Activated CD4-positive, alpha-beta T cell treated with anti-CD3 and anti-CD28 coated beads for 4 hours (primary cell): ENCODE results near the gene RIPPLY3.
"Not testable (repeated sequence)": the region's sequence is repeated elsewhere in the genome, so short reads cannot be mapped to it uniquely, and the experiment has no call there.

Source experiments
- DNase-seq, 2 donors: peaks; one replicate each; pipeline ENCODE4 v3.0.0-alpha.2; 2020

RIPPLY3 gene

DNA sequence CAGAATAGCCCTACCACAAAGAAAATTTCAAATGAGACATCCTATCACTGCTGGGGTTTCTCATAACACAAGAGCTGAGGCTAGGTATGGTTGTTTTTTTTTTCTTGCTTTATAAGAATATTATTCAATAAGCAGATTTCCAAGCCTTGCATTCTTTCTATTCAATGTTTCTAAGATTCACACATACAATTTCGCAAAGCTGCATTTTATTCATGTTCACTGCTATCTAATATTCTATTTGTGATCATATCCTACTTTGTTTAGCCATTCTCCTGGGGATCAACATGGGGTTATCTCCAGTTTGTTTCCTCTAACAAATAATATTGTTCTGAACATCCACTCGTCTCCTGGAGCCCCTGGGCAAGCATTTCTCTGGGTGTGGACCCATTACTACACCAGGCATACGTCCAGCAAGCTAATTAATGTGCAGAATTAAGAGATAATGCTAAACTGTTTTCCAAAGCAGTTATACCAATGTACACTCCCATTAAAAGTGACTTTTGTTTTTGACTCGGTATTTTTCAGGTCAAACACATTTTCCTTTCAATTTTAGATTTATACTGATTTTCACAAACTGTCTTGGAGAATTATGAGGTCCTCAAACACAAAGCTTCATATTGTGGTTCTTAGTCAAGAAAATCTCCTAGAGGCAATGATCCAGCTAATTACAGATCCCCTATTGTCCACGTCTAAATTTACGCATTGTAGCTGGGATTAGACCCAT, 24.4 kb upstream of the RIPPLY3 start:
- DNase-seq = no peak

GRCh38 chr21:36985751-36986594, 20.5 kb upstream of the RIPPLY3 start:
- DNase-seq = peak; percentile 19 to 30

DNA sequence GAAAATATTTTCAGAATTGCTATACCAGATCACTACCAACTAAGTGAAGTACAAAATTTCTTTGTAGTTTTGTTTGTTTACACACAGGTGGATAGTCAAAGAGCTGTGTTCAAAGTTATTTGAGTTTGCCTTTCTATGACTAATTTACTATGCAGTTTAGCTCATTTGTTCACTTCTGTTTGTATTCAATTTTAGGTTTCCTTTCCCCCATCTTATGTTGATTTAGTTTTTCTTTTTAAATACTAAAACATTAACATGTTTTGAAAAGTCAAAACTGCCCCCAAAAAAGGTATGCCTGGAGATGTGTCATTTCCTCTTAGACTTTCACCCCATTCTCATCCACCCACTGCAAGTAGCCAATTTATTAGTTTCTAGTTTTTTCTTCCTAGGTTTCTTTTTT, 18.7 kb upstream of the RIPPLY3 start:
- DNase-seq = no peak

- DNase-seq = no peak
Measured at GRCh38 chr21:36988536-36988935, 18.0 kb upstream of the RIPPLY3 start.

- DNase-seq = not testable (repeated sequence)
Measured at GRCh38 chr21:36989199-36989698, 17.3 kb upstream of the RIPPLY3 start.

DNA sequence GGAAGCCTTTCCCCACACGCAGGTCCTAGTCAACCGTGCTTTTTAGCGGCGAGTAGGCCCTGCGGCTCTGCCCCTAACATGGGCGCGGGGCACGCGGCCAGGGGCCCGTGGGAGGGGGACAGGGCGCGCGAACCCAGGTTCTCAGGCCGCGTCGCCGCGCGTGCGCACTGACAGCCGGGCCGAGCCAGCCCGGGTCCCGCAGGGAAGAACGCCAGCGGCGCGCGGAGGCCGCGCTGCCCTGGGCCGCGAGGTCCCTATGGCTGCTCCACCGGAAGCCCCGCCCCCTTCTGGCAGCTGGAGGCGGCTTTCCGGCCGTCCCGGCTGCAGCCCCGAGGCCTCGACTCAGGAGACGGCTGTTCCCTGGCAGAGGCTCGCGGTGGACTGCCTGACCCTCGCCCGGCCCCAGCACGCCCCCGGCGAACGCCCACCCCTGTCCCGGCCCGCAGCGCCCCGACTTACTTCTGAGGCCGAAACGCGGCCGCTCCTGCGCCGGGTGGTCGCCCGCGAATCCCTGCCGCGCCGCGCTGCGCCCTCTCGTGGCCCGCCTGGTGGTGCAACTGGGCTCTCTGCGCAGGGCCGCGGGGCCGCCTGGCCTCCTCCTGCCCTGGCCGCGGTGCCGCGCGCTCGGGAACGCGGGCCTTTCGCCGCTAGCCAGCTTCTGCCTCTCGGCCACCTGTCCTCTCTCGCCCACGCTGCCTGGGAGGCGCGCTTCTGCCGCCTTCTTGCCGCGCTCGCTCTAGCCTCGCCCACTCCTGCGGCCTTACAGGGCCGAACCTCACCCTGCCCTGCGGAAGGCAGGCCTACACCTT, 16.6 kb upstream of the RIPPLY3 start:
- peak; percentile 85 to 87 for DNase-seq

DNA sequence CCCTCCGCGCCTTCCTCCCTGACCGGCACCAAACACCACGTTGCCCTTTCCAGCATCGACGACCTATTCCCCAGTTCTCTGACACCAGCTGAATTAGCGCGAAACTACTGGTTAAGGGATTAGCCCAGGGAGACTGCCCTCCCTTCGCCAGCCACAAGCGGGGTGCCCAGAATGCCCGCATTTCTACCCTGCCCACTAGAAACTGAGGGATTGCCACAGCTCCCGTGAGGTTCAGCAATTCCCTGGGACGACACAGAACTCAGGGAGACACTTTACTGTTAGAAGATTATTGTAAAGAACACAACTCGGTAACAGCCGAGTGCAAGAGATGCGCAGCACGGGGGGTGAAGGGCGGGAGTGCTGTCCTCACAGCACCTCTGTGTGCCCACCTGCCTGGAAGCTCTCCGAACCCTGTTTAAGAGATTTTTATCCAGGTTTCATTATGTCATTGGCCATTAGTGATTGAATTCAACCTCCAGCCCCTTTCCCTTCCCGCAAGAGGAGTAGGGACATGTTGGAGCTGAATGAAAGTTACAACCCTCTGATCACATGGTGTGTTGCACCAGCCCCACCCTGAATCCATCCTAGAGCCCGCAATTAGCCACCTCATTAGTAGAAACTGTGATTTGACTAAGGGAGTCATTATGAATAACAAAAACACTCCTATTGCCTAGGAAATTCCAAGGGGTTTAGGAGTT, 15.8 kb upstream of the RIPPLY3 start:
- no peak for DNase-seq

DNA sequence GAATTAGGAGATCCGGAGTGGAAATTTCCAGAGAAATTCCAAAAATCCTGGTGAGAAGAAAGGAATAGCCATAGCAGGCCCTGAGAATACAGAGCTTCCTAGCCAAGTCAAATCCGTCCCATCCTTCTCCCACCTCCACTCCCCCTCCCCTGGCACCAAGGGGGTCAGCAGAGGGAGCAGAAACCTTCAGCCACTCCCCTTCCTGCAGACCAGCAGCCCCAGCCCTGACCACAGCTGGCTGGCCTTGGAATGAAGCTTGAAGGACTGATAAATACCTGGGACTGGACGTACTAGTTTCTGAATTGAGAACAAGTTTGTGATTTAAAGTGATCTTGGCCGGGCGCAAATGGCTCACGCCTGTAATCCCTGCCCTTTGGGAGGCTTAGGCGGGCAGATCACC, 13.8 kb upstream of the RIPPLY3 start:
- DNase-seq = no peak

DNA sequence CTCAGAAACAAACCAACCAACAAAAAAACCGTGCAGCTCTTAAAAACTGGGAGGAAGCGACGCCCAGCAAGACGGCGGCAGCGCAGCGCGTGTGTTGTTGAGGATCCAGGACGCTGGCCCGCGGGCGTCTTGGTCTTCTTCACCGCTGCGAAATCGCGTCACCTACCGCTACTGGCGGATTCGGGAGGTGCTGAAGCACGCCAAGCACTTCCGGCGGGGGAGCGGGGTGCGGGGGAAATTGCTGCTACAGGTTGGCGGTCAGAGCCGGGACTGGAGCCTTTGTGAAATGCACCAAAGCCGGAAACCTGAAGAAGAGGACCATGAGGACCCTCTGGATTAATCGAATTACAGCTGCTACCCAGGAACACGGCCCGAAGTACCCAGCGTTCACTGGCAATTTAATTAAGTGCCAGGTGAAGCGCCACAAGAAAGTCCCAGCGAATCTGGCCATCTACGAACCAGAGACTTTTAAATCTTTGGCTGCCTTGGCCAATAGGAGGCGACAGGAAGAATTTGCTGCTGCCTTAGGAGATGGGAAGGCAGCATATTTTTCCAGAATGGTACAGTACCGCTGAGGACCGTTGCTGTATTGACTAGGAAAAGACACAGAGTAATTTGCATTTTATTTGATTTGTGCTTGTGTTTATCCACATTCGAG, 11.9 kb upstream of the RIPPLY3 start:
- DNase-seq = peak; percentile 8 to 14

- DNase-seq = not testable (repeated sequence)
Measured at GRCh38 chr21:36995285-36995684, 11.2 kb upstream of the RIPPLY3 start.

- DNase-seq = no peak
Measured at GRCh38 chr21:36999131-36999898, 7.2 kb upstream of the RIPPLY3 start.

- DNase-seq = no peak
Measured at GRCh38 chr21:37000381-37000780, 6.1 kb upstream of the RIPPLY3 start.

DNA sequence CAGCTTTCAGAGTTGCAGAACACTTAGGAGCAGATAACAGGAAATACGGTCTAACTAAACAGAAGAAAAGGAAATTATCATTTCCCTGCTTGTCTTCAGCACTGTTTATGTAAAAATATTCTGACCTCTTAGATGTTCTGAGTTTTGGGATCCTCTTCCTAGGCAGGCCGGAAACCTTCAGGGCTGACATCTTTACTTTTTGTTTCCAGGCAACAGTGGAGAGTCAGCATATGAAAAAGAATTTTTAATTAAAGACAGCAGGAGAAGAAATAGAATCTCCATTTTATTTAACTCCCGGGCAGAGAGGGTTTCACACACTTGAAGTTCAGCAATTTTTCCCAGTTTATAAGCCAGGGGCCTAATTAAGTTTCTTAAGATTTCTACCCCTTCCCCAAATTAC, 5.1 kb upstream of the RIPPLY3 start:
- DNase-seq = no peak

GRCh38 chr21:37002851-37003250, 3.7 kb upstream of the RIPPLY3 start:
- not testable (repeated sequence) for DNase-seq

GRCh38 chr21:37003917-37004316, 2.6 kb upstream of the RIPPLY3 start:
- DNase-seq = not testable (repeated sequence)

DNA sequence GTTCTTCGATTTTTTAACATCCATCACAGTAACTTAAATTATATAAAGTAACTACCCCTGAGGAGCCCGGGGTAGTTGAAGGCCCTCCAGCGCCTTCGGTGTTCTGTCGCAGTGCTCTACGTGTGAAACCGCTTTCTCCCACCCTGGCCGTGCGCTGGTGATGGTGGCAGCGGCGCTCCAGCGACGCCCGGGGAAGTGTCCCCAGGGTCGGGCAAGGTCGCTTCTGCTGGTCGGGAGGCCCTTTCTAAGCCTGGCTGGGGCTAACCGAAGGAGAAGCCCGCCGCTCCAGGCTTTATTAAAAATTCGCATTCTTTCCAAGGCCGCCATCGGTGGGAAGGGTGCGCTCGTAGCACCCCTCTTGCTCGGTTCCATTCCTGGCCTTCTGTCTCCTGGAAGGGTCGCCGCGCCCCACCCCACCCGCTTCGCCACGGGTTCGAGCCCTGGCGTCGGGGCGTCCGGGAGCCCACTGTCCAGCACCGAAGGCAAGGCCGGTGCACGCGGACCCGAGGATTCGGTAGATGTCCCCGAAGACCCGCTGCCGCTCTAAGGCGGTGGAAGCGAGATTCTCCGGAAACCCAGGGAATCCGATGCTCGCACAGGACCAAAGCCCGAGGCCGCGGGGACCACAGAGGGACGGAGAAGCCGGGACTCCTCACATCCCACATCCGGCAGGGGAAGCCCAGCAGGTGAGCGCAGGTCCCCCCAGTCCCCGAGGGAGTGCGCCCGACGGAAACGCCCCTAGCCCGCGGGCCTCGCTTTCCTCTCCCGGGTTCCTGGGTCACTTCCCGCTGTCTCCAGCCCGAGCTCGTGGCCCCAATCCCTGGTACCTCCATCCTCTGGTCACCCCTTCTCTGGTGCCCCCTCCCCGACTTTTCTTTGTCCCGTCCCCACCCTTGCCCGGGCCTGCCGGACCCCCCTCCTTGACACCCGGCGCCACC, 685 bp upstream of the RIPPLY3 start:
- DNase-seq = no peak

- DNase-seq = no peak
Measured at GRCh38 chr21:37008724-37009123, 2.2 kb downstream of the RIPPLY3 start.

GRCh38 chr21:37009740-37010341, 3.3 kb downstream of the RIPPLY3 start:
- DNase-seq = peak; percentile 68 to 78

DNA sequence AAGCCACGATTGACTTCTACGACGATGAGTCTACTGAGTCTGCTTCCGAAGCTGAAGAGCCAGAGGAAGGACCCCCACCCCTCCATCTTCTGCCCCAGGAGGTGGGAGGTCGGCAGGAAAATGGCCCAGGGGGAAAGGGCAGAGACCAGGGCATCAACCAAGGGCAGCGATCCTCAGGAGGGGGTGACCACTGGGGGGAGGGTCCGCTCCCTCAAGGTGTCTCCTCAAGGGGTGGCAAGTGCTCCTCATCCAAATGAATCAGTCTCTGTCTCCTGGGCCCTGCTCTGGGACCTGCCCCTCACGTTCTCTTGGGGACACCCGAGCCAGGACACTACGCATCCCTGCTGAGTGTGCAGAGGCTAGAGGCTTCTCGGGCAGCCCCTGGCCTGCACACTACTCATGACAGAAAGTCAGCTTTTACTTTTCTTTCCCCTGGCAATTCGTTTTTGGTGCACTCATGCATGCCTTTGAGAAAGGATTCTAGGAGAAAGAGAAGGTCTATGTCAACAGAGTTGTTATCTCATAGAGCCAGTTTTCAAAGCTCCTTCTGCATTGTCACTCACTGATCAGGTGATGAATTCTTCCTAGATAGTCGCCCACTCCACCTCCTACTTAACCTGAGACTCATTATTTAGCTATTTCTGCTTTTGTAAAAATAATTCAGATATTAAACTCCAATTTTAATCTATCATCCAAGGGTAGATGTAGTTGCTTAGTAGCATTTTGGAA, 11.6 kb downstream of the RIPPLY3 start:
- DNase-seq = no peak
